Measurements from ENCODE around the gene TRIM38. TPM values are rescaled to one million over a fixed set of nuclear protein-coding genes. Genes with fewer than 3 reads are reported as not detected.

TRIM38 gene
- total RNA-seq, 1 donor from 2014 or later: 4.8 TPM

GRCh38 chr6:26026833-26027490, 64.4 kb downstream of the TRIM38 start:
- peak; percentile 93 to 95 for DNase-seq (ENCODE audit: low read depth in 2 of 2)

GRCh38 chr6:26027491-26028211, 65.0 kb downstream of the TRIM38 start:
- no peak for DNase-seq (ENCODE audit: low read depth in 2 of 2)

GRCh38 chr6:26028212-26028745, 65.7 kb downstream of the TRIM38 start:
- no peak for DNase-seq (ENCODE audit: low read depth in 2 of 2)

- no peak for DNase-seq (ENCODE audit: low read depth in 2 of 2)
Measured at GRCh38 chr6:26028746-26029569, 66.4 kb downstream of the TRIM38 start.

GRCh38 chr6:26029570-26029856, 66.9 kb downstream of the TRIM38 start:
- no peak for DNase-seq (ENCODE audit: low read depth in 2 of 2)

GRCh38 chr6:26029857-26030653, 67.5 kb downstream of the TRIM38 start:
- DNase-seq (ENCODE audit: low read depth in 2 of 2): no peak

GRCh38 chr6:26030716-26031115, 68.1 kb downstream of the TRIM38 start:
- DNase-seq (ENCODE audit: low read depth in 2 of 2): no peak

GRCh38 chr6:26031151-26031594, 68.6 kb downstream of the TRIM38 start:
- no peak for DNase-seq (ENCODE audit: low read depth in 2 of 2)

GRCh38 chr6:26031595-26032339, 69.2 kb downstream of the TRIM38 start:
- DNase-seq (ENCODE audit: low read depth in 2 of 2): peak; percentile 94

GRCh38 chr6:26032340-26033084, 69.9 kb downstream of the TRIM38 start:
- peak; percentile 39 to 49 for DNase-seq (ENCODE audit: low read depth in 2 of 2)

GRCh38 chr6:26033085-26033940, 70.7 kb downstream of the TRIM38 start:
- peak; percentile 95 to 96 for DNase-seq (ENCODE audit: low read depth in 2 of 2)

- DNase-seq (ENCODE audit: low read depth in 2 of 2): no peak
Measured at GRCh38 chr6:26033941-26034354, 71.3 kb downstream of the TRIM38 start.

GRCh38 chr6:26034905-26035304, 72.3 kb downstream of the TRIM38 start:
- DNase-seq (ENCODE audit: low read depth in 2 of 2): no peak

Other genes starting within 250 kb of the TRIM38 start
- not detected in 2 replicates for gene SLC17A4, start 208.1 kb upstream of the TRIM38 start, total RNA-seq
- not detected in 2 replicates for gene SLC17A1, start 130.8 kb upstream of the TRIM38 start, total RNA-seq
- gene SLC17A3, start 88.6 kb upstream of the TRIM38 start, total RNA-seq: not detected in 2 replicates
- not detected in 2 replicates for gene SLC17A2, start 32.1 kb upstream of the TRIM38 start, total RNA-seq
- gene HFE, start 124.6 kb downstream of the TRIM38 start, total RNA-seq: 1.4 and 1.7 TPM in 2 replicates